Keratinocyte (primary cell): ENCODE data around the gene BCL7A.
A peak's percentile ranks its signal among the peaks of the same experiment; 100 is the strongest.

Experiments
- EZH2 ChIP-seq: IDR thresholded peaks from one replicate; pipeline ENCODE4 v1.6.1; 2012; ENCODE audit warnings: inconsistent platforms, mild to moderate bottlenecking, low read length, moderate library complexity
- TF ChIP-seq, protein P1 (sequence below), 3 experiments: IDR thresholded peaks in 1 of 3; conservative IDR thresholded peaks in 1 of 3; optimal IDR thresholded peaks in 1 of 3; 2 replicates in 2 of 3; 3 replicates in 1 of 3; pipeline versions ENCODE3 to v1.5.1; 2011; ENCODE audit warnings: low read length in 3 of 3, mild to moderate bottlenecking in 3 of 3, moderate library complexity in 2 of 3, control low read depth in 1 of 3, inconsistent platforms in 1 of 3; ENCODE audit not compliant: insufficient read depth in 2 of 3; ENCODE audit errors: extremely low read depth in 1 of 3

DNA sequence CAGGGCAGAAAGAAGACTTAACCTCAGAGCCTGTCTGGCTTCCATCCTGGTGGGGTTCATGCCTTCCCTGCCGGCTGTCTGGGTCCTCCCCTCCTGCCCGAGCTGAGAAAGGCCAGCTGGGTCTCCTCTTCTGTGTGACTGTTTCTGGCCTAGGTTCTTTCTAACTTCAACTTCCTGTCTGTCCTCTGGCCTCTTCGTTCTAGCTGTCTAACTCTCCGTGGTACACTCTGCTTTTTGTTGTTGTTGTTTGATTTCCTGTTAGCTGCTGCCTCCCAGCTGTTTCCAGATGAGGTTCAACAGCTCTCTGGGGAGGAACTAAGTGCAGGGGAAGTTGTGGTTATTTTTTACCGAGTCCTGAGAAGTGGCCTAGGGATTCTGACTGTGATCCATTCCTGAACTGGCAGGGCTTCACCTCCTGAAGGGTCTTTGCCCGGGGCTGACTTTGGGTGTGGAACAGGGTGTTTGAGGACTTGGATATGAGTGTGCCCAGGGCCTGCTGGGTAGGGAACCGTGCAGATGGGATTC is 60.1 kb downstream of the BCL7A start:
- TF ChIP-seq, protein P1, sequence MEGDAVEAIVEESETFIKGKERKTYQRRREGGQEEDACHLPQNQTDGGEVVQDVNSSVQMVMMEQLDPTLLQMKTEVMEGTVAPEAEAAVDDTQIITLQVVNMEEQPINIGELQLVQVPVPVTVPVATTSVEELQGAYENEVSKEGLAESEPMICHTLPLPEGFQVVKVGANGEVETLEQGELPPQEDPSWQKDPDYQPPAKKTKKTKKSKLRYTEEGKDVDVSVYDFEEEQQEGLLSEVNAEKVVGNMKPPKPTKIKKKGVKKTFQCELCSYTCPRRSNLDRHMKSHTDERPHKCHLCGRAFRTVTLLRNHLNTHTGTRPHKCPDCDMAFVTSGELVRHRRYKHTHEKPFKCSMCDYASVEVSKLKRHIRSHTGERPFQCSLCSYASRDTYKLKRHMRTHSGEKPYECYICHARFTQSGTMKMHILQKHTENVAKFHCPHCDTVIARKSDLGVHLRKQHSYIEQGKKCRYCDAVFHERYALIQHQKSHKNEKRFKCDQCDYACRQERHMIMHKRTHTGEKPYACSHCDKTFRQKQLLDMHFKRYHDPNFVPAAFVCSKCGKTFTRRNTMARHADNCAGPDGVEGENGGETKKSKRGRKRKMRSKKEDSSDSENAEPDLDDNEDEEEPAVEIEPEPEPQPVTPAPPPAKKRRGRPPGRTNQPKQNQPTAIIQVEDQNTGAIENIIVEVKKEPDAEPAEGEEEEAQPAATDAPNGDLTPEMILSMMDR (optimal IDR thresholded peaks at IDR 0.05 in 1 of 3, IDR thresholded peaks at IDR 0.05 in 1 of 3, conservative IDR thresholded peaks at IDR 0.05 in 1 of 3; ENCODE audit: extremely low read depth in 1 of 3, insufficient read depth in 2 of 3, low read length in 3 of 3), result peak in 1 of 3 experiments; percentile 6
- TF ChIP-seq EZH2, result no peak
